NCI-H1105 treated with DMSO at 0.1 percent for 48 hours (cell line): ENCODE measurements around the gene JPT2.
"Not testable (repeated sequence)": the region's sequence is repeated elsewhere in the genome, so short reads cannot be mapped to it uniquely, and the experiment has no call there.

Experiments used
- DNase-seq: peaks from one replicate; lab custom pipeline; 2025; lab: John Stamatoyannopoulos, UW

The JPT2 gene

GRCh38 chr16:1674751-1675664 lies 3.1 kb upstream of the JPT2 start:
- DNase-seq: no peak

DNA sequence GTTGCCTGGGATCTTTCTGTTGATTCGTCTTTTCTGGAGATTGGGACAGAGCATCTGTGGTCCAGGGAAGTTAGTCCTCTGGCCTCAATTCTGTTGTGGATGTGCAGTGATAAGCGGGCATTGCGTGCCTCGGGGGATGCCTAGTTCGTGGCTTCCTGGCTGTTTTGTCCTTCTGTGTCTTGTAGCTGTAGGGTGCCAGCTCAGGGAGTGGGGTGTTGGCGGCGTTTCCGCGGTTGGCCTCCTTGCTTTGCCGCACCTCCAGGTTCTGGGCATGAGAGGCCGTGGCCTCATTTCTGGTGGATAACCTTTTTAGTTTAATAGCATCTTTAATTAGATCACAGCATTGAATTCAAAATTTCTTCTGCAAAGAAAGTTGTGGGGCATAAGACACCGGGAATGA lies 1.4 kb upstream of the JPT2 start:
- DNase-seq: no peak

DNA sequence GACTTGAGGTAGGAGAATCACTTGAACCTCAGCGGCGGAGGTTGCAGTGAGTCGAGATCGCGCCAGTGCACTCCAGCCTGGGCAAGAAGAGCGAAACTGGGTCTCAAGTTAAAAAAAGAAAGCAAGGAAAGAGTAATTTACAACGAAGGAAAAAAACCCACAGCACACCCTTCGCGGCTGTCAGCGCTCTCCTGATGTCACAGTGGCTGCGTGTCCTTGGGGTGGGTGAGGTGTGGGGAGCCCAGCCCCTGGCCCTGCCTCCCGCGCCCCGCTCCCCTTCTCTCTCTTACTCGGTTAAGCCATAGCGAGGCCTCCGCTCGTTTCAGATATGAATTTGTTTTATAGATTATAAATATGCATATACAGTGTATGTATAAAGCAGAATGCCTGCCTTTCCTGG lies 740 bp upstream of the JPT2 start:
- no peak for DNase-seq

GRCh38 chr16:1678500-1679098 lies 520 bp downstream of the JPT2 start:
- DNase-seq: peak; percentile 3

- no peak for DNase-seq
These were observed 2.3 kb downstream of the JPT2 start for GRCh38 chr16:1680361-1680760.

- no peak for DNase-seq
These were observed 3.0 kb downstream of the JPT2 start for GRCh38 chr16:1681032-1681431.

DNA sequence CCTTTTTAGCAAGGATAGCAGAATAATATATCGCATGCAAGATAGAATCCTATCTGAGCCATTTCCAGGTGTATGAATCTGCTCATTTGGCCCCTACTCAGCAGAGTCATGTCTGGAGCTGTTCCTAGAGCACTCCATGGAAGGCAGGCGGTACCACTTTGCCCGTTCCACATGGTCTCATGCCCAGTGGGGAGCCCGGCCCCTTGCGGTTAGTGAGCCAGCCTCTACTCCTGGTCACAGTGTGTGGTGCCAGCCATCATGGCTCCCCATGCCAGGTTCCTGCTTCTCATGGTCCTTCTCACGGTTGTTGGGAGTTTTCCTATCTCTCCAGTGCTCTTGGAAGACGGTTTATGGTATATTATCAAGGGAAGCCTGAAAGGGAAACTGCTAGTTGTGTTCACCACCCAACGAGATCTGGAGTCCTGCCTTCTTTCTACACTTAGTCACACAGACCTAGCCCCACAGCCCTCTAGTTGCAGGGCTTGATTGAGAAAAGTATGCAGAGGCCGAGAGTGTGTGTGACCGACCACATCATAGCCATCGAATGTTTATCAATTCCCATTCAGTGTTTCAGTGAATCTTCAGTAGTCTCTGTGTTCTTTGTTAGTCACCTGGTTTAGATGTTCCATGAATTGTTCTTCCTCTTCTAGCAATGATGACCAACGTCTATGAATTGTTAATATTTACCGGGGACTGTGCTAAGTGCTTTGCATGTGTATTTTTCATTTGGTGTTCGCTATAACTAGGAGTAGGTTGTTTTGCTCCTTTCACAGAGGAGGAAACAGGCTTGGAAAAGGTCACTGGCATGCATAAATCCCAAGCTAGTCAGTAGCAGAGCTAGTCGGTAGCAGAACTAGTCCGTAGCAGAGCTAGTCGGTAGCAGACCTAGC lies 9.6 kb downstream of the JPT2 start:
- DNase-seq: no peak

GRCh38 chr16:1688807-1689560 lies 10.9 kb downstream of the JPT2 start:
- no peak for DNase-seq

GRCh38 chr16:1689853-1690252 lies 11.8 kb downstream of the JPT2 start:
- no peak for DNase-seq

GRCh38 chr16:1690810-1691209 lies 12.7 kb downstream of the JPT2 start:
- no peak for DNase-seq

DNA sequence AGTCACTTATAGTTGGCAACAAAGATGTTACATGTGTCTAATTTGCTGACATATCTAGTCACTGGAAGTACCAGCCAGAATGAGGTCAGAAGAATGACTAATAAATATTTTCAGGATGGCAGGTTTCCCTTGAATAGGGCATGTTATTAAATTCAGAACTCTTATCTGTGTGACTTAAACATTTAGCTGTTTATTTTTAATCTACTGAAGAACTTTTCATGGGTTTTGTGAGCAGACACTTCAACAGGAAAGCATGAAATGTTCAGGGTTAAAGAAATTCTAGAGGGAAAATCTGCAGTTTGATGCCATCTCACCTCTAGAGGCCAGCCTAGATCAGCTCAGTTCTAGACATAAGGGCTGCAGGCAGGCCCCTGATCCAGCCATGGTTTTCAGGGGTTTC lies 13.2 kb downstream of the JPT2 start:
- DNase-seq: no peak

DNA sequence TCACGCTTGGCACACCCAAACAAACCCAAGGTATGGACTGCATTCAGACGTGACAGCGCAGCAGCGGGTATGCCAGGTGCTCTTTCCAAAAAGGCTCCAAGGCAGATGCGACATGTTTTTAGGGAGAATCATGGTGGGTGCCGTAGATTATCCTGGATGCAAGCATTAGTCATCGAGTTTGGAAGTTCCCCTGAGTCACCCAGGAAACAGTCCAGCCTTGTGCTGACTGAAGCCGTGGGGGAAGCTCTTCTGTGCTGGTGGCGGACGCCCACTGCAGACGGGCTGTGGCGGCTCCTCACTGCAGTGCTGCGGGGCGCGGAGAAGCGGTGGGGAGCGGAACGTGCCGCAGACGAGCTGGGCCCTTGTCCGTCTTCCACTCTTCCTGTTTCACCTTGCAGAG lies 13.9 kb downstream of the JPT2 start:
- no peak for DNase-seq

- no peak for DNase-seq
These were observed 18.8 kb downstream of the JPT2 start for GRCh38 chr16:1696863-1697262.

- DNase-seq: no peak
These were observed 20.6 kb downstream of the JPT2 start for GRCh38 chr16:1698680-1699079.

- no peak for DNase-seq
These were observed 22.2 kb downstream of the JPT2 start for GRCh38 chr16:1700246-1700645.

- no peak for DNase-seq
These were observed 23.3 kb downstream of the JPT2 start for GRCh38 chr16:1701216-1701878.

GRCh38 chr16:1705324-1705687 lies 27.2 kb downstream of the JPT2 start:
- DNase-seq: not testable (repeated sequence)

GRCh38 chr16:1705688-1706385 lies 27.8 kb downstream of the JPT2 start, which contains the start of gene MAPK8IP3:
Gene MAPK8IP3 (plus strand): TSS chr16:1706195. CDS start chr16:1706340, 145 bp downstream.
- peak; percentile 69 for DNase-seq

GRCh38 chr16:1706386-1707192 lies 28.5 kb downstream of the JPT2 start:
- DNase-seq: no peak
